ENCODE measurements around the gene HBS1L. TPM values are rescaled to one million over a fixed set of nuclear protein-coding genes. Genes with fewer than 3 reads are reported as not detected.

HBS1L gene
- total RNA-seq, 4 donors from 2014 or later: 23.8 to 116 (median 69.2) TPM

DNA sequence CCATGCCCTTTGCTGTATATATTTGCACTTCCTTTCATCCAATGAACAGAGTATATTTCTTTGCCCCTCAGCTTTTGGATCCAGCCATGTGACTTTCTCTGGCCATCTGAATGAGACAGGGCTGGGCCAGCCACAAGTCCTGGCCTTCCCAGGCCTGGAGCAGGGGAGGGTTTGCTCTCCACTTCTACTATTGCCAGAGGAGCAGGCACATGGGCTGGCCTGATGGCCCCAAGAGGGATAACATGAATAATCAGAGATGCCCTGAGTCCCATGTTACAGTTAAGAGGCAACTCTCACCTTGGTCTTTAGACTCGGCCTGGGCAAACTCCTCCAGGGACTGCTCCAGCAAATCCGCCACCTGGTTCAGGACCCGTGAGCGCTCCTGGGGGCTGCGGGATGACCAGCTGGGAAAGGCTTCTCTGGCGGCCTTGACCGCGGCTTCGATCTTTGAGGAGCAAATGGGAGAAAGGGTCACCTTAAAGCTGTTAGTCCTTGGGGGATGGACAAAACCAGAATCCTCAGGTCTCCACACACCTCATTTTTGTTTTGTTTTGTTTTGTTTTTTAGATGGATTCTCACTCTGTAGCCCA lies 111.0 kb downstream of the HBS1L start:
- DNase-seq: no peak

GRCh38 chr6:134938896-134939295 lies 115.7 kb downstream of the HBS1L start:
- H3K27me3 ChIP-seq: no peaks in the 10 kb centered on the region
- H3K4me1 ChIP-seq: peaks cover 0 to 5% of the 10 kb centered on the region in 2 donors
- DNase-seq: no peak
- H3K36me3 ChIP-seq: no peaks in the 10 kb centered on the region
- H3K9me3 ChIP-seq: no peaks in the 10 kb centered on the region
- no peak overlapping the region for H3K27ac ChIP-seq
- H3K4me3 ChIP-seq: no peak overlapping the region
- TF ChIP-seq POLR2A (IDR thresholded peaks at IDR 0.05) (no peak), CTCF (IDR thresholded peaks at IDR 0.05) (no peak)
- intact Hi-C loops (cut with DNase I; ENCODE audit: low total_unique reads): no loop called here

More for the DNA sequence above, 111.0 kb downstream of the HBS1L start:
- Histone ChIP-seq H3K4me3 (no peak overlapping the region), H3K4me1 (no peaks in the 10 kb centered on the region), H3K36me3 (no peaks in the 10 kb centered on the region), H3K9me3 (no peaks in the 10 kb centered on the region), H3K27ac (no peak overlapping the region), H3K27me3 (no peaks in the 10 kb centered on the region)
- intact Hi-C loops (cut with DNase I; ENCODE audit: low total_unique reads): loop anchor here (10.0 kb wide), 1 partner anchor 769 kb away; no protein-coding TSS in a partner anchor
- TF ChIP-seq POLR2A (IDR thresholded peaks at IDR 0.05) (no peak), CTCF (IDR thresholded peaks at IDR 0.05) (no peak)

DNA sequence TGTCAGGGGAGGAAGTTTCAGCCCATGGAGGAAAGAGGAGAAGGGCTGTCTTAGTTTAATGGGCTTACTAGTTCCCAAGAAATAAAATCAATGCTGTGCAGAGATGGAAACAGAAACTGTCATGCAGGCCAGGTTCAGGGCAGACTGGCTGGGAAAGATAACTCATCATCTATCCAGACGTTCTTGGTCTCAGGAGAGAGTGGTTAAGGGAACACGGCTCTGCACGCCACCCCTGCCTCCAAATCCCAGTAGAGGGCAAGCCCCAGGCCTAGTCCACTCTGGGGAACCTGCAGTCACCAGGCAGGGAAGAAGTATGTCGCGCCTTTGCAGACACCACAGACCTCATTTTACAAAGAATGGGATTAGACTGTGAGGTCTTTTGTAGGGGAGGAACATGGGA lies 117.2 kb downstream of the HBS1L start:
- no peak overlapping the region for H3K27ac ChIP-seq
- intact Hi-C loops (cut with DNase I; ENCODE audit: low total_unique reads): no loop called here
- no peak for DNase-seq
- no peaks in the 10 kb centered on the region for H3K36me3 ChIP-seq
- no peak overlapping the region for H3K4me3 ChIP-seq
- H3K9me3 ChIP-seq: no peaks in the 10 kb centered on the region
- TF ChIP-seq POLR2A (IDR thresholded peaks at IDR 0.05) (no peak), CTCF (IDR thresholded peaks at IDR 0.05) (no peak)
- no peaks in the 10 kb centered on the region for H3K27me3 ChIP-seq
- peaks cover 0 to 5% of the 10 kb centered on the region in 2 donors for H3K4me1 ChIP-seq

GRCh38 chr6:134936931-134937330 lies 117.7 kb downstream of the HBS1L start:
- H3K4me3 ChIP-seq: no peak overlapping the region
- TF ChIP-seq POLR2A (IDR thresholded peaks at IDR 0.05): no peak
- no peak for TF ChIP-seq CTCF (IDR thresholded peaks at IDR 0.05)
- intact Hi-C loops (cut with DNase I; ENCODE audit: low total_unique reads): no loop called here
- peaks cover 0 to 5% of the 10 kb centered on the region in 2 donors for H3K4me1 ChIP-seq
- no peaks in the 10 kb centered on the region for H3K27me3 ChIP-seq
- no peak for DNase-seq
- no peak overlapping the region for H3K27ac ChIP-seq
- H3K9me3 ChIP-seq: no peaks in the 10 kb centered on the region
- no peaks in the 10 kb centered on the region for H3K36me3 ChIP-seq

GRCh38 chr6:134936476-134936875 lies 118.1 kb downstream of the HBS1L start:
- H3K36me3 ChIP-seq: no peaks in the 10 kb centered on the region
- peaks cover 0 to 5% of the 10 kb centered on the region in 2 donors for H3K4me1 ChIP-seq
- no peaks in the 10 kb centered on the region for H3K9me3 ChIP-seq
- intact Hi-C loops (cut with DNase I; ENCODE audit: low total_unique reads): no loop called here
- DNase-seq: no peak
- TF ChIP-seq POLR2A (IDR thresholded peaks at IDR 0.05) (no peak), CTCF (IDR thresholded peaks at IDR 0.05) (no peak)
- no peak overlapping the region for H3K27ac ChIP-seq
- H3K27me3 ChIP-seq: no peaks in the 10 kb centered on the region
- no peak overlapping the region for H3K4me3 ChIP-seq

Data from uterus (tissue), 4 donors.